Activated CD4-positive, alpha-beta memory T cell treated with anti-CD3 and anti-CD28 coated beads for 36 hours (primary cell): ENCODE measurements around the gene GSPT1. TPM values are rescaled to one million over a fixed set of nuclear protein-coding genes. Genes with fewer than 3 reads are reported as not detected.
"Not testable (repeated sequence)": the region's sequence is repeated elsewhere in the genome, so short reads cannot be mapped to it uniquely, and the experiment has no call there.

ENCODE experiments used
- CTCF ChIA-PET: fragments of 350-600 bp; sonication (Branson Sonifier 250); formaldehyde crosslinking; loops from one replicate; lab custom pipeline; 2021; ENCODE audit warnings: antibody characterized with exemption, inconsistent platforms; lab: Charles Lee
- POLR2A ChIA-PET: fragments of 350-600 bp; sonication (Branson Sonifier 250); formaldehyde crosslinking; loops from one replicate; lab custom pipeline; 2021; ENCODE audit warnings: antibody characterized with exemption; lab: Charles Lee
- DNase-seq: peaks from one replicate; pipeline ENCODE4 v3.0.0-alpha.2; 2020
- H3K27ac Mint-ChIP-seq: one replicate; pipeline ENCODE4 v1.8.0; 2021; ENCODE audit warnings: mixed read lengths
- H3K27me3 Mint-ChIP-seq: one replicate; pipeline ENCODE4 v1.8.0; 2021; ENCODE audit warnings: mixed read lengths
- H3K36me3 Mint-ChIP-seq: one replicate; pipeline ENCODE4 v1.8.0; 2021; ENCODE audit warnings: mixed read lengths
- H3K4me1 Mint-ChIP-seq: one replicate; pipeline ENCODE4 v1.8.0; 2021; ENCODE audit warnings: low read depth, mixed read lengths
- H3K4me3 Mint-ChIP-seq: one replicate; pipeline ENCODE4 v1.8.0; 2021; ENCODE audit warnings: mild to moderate bottlenecking, mixed read lengths
- H3K9me3 Mint-ChIP-seq: one replicate; pipeline ENCODE4 v1.8.0; 2021; ENCODE audit warnings: mixed read lengths
- intact Hi-C: fragments of 100-400 bp; cut with micrococcal nuclease; formaldehyde crosslinking; loops from one replicate; pipeline ENCODE4 v1.15.1; 2023
- total RNA-seq, 2 experiments: library from RNA; stranded (reverse); gene quantifications; one replicate each; pipeline ENCODE4 v1.2.3, GENCODE V29; 2021

The GSPT1 gene
- total RNA-seq, 2 experiments from 2014 or later: 185 to 190 TPM

- POLR2A ChIA-PET: not testable (repeated sequence)
These were observed 92.1 kb downstream of the GSPT1 start for GRCh38 chr16:11823645-11824044.

GRCh38 chr16:11819798-11820197, 96.0 kb downstream of the GSPT1 start:
- ChIA-PET CTCF (no interaction called here), POLR2A (no interaction called here)
- H3K9me3 Mint-ChIP-seq: no peaks in the 10 kb centered on the region
- no peak for DNase-seq
- H3K36me3 Mint-ChIP-seq: no peaks in the 10 kb centered on the region
- no peaks in the 10 kb centered on the region for H3K27me3 Mint-ChIP-seq
- no peak overlapping the region for H3K27ac Mint-ChIP-seq
- no peak overlapping the region for H3K4me3 Mint-ChIP-seq
- intact Hi-C loops: no loop called here
- H3K4me1 Mint-ChIP-seq: no peaks in the 10 kb centered on the region

More at GRCh38 chr16:11823645-11824044, 92.1 kb downstream of the GSPT1 start:
- DNase-seq, CTCF ChIA-PET, H3K36me3 Mint-ChIP-seq, H3K4me3 Mint-ChIP-seq, H3K27ac Mint-ChIP-seq, H3K9me3 Mint-ChIP-seq, H3K4me1 Mint-ChIP-seq, H3K27me3 Mint-ChIP-seq, intact Hi-C loops: not testable (repeated sequence)

GRCh38 chr16:11818970-11819369, 96.8 kb downstream of the GSPT1 start:
- POLR2A ChIA-PET, H3K27me3 Mint-ChIP-seq, CTCF ChIA-PET, H3K4me3 Mint-ChIP-seq, H3K36me3 Mint-ChIP-seq, H3K27ac Mint-ChIP-seq, H3K4me1 Mint-ChIP-seq, DNase-seq, H3K9me3 Mint-ChIP-seq, intact Hi-C loops: not testable (repeated sequence)

Other genes with a start within 250 kb of the GSPT1 start
- 1 to 10 TPM; 9.1 TPM for gene SNN, start 247.5 kb downstream of the GSPT1 start, total RNA-seq
- 10 to 100 TPM; 28.4 to 29.9 TPM for gene TXNDC11, start 173.1 kb downstream of the GSPT1 start, total RNA-seq
- 10 to 100 TPM; 65.1 to 75.5 TPM for gene ZC3H7A, start 118.7 kb downstream of the GSPT1 start, total RNA-seq
- 100 to 1,000 TPM; 287 to 296 TPM for gene RSL1D1, start 64.4 kb downstream of the GSPT1 start, total RNA-seq
- gene NPIPB2, start 26.1 kb upstream of the GSPT1 start, total RNA-seq: 1 to 10 TPM; 6.3 to 7.6 TPM
- gene TNFRSF17, start 49.3 kb upstream of the GSPT1 start, total RNA-seq: not detected
- 1 to 10 TPM; 6.4 to 8.0 TPM for gene SNX29, start 60.8 kb upstream of the GSPT1 start, total RNA-seq